ENCODE results near the gene NMU.

NMU gene

GRCh38 chr4:55654131-55654530, 18.0 kb upstream of the NMU start:
- DNase-seq (ENCODE audit: insufficient read length, low spot score), result no peak
- no peak for TF ChIP-seq CTCF (IDR thresholded peaks at IDR 0.05; ENCODE audit: insufficient read depth, missing control alignments)
- no peak for FAIRE-seq

GRCh38 chr4:55650483-55650882, 14.4 kb upstream of the NMU start:
- no peak for TF ChIP-seq CTCF (IDR thresholded peaks at IDR 0.05; ENCODE audit: insufficient read depth, missing control alignments)
- DNase-seq (ENCODE audit: insufficient read length, low spot score), result no peak
- no peak for FAIRE-seq

- FAIRE-seq (no peak), DNase-seq (ENCODE audit: insufficient read length, low spot score) (no peak)
- TF ChIP-seq CTCF (IDR thresholded peaks at IDR 0.05; ENCODE audit: insufficient read depth, missing control alignments), result no peak
Observed at GRCh38 chr4:55637272-55637820, 1.2 kb upstream of the NMU start.

- DNase-seq (ENCODE audit: insufficient read length, low spot score) (no peak), FAIRE-seq (no peak)
- no peak for TF ChIP-seq CTCF (IDR thresholded peaks at IDR 0.05; ENCODE audit: insufficient read depth, missing control alignments)
Observed at GRCh38 chr4:55636656-55636999, 530 bp upstream of the NMU start.

GRCh38 chr4:55635282-55635681, 816 bp downstream of the NMU start:
- no peak for FAIRE-seq

GRCh38 chr4:55634417-55635128, 1.5 kb downstream of the NMU start:
- no peak for DNase-seq (ENCODE audit: insufficient read length, low spot score)
- TF ChIP-seq CTCF (IDR thresholded peaks at IDR 0.05; ENCODE audit: insufficient read depth, missing control alignments), result no peak
- no peak for FAIRE-seq

More at GRCh38 chr4:55635282-55635681, 816 bp downstream of the NMU start:
- TF ChIP-seq CTCF (IDR thresholded peaks at IDR 0.05; ENCODE audit: insufficient read depth, missing control alignments), result no peak
- no peak for DNase-seq (ENCODE audit: insufficient read length, low spot score)

GRCh38 chr4:55633903-55634302, 2.2 kb downstream of the NMU start:
- FAIRE-seq, result no peak
- no peak for TF ChIP-seq CTCF (IDR thresholded peaks at IDR 0.05; ENCODE audit: insufficient read depth, missing control alignments)
- DNase-seq (ENCODE audit: insufficient read length, low spot score), result no peak
